ENCODE results near the gene GRIN2B. TPM values are rescaled to one million over a fixed set of nuclear protein-coding genes. Genes with fewer than 3 reads are reported as not detected.
A peak's percentile ranks its signal among the peaks of the same experiment; 100 is the strongest.

GRIN2B gene
- total RNA-seq, 1 experiment from 2014 or later, result 0.05 TPM

- intact Hi-C loops (cut with micrococcal nuclease; ENCODE audit: unreplicated experiment), result no loop called here
- H3K4me1 Mint-ChIP-seq (ENCODE audit: low read depth, unreplicated experiment), result peaks cover 4% of the 10 kb centered on the region
- H3K36me3 Mint-ChIP-seq (ENCODE audit: insufficient read depth, unreplicated experiment), result peaks cover 3% of the 10 kb centered on the region
- peaks cover 70% of the 10 kb centered on the region for H3K27me3 Mint-ChIP-seq (ENCODE audit: unreplicated experiment)
- no TSS peak for BruUV-seq (replicated peaks)
- DNase-seq, result no peak
- TF ChIP-seq CTCF (IDR thresholded peaks at IDR 0.05; ENCODE audit: unreplicated experiment), result no peak
- no peaks in the 10 kb centered on the region for H3K9me3 Mint-ChIP-seq (ENCODE audit: low read depth, unreplicated experiment)
- CTCF ChIA-PET, result no interaction called here
- no peak overlapping the region for H3K4me3 Mint-ChIP-seq (ENCODE audit: low read depth, unreplicated experiment)
- no peak overlapping the region for H3K27ac Mint-ChIP-seq (ENCODE audit: unreplicated experiment)
These were observed 4.6 kb upstream of the GRIN2B start for GRCh38 chr12:13986031-13986430.

GRCh38 chr12:13981990-13982389 lies 588 bp upstream of the GRIN2B start:
- no TSS peak for BruUV-seq (replicated peaks)
- intact Hi-C loops (cut with micrococcal nuclease; ENCODE audit: unreplicated experiment), result no loop called here
- H3K27ac Mint-ChIP-seq (ENCODE audit: unreplicated experiment), result no peak overlapping the region
- no peak for TF ChIP-seq CTCF (IDR thresholded peaks at IDR 0.05; ENCODE audit: unreplicated experiment)
- H3K9me3 Mint-ChIP-seq (ENCODE audit: low read depth, unreplicated experiment), result no peaks in the 10 kb centered on the region
- peaks cover 7% of the 10 kb centered on the region for H3K36me3 Mint-ChIP-seq (ENCODE audit: insufficient read depth, unreplicated experiment)
- H3K4me1 Mint-ChIP-seq (ENCODE audit: low read depth, unreplicated experiment), result peaks cover 9% of the 10 kb centered on the region
- DNase-seq, result no peak
- peaks cover 79% of the 10 kb centered on the region for H3K27me3 Mint-ChIP-seq (ENCODE audit: unreplicated experiment)
- CTCF ChIA-PET, result interaction anchor here (0.6 to 0.7 kb wide), 2 partner anchors 116 to 151 kb away, joined by 3 read pairs; no protein-coding TSS in a partner anchor
- peak overlapping the region; percentile 77 for H3K4me3 Mint-ChIP-seq (ENCODE audit: low read depth, unreplicated experiment)

DNA sequence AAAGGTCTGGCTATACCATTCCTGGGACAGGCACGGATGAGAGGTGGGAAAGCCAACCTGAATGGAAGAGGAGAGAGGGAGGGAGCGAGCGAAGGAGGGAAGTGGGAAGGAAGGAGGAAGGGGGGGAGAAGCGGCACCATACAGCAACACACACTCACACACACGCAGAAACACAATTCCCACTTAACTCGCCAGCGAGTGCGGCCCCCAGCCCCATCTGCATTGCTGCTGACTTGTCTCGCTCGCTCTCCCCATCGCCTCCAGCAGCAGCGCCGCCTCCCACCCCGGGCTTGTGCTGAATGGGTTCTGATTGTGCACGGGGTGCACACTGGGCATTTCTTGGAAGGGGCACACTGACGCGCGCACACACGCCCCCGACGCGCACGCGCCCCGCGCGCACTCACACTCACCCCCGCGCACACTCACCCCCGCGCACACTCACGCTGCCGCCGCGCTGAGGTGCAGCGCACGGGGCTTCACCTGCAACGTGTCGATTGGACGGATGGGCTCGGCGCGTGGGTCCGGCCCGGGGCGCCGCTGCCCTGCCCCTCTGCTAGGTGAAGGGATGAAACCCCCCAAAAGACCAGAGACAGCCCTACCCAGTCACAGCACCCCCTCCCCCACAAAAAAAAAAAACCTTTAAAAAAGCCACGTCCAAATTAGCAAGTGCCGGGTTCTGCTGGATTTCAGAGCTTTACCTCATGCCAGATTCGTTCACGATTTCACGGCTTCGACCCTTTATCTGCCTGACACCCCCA lies 685 bp downstream of the GRIN2B start:
- H3K4me3 Mint-ChIP-seq (ENCODE audit: low read depth, unreplicated experiment), result peak overlapping the region; percentile 77
- no peak overlapping the region for H3K27ac Mint-ChIP-seq (ENCODE audit: unreplicated experiment)
- CTCF ChIA-PET, result no interaction called here
- no peaks in the 10 kb centered on the region for H3K9me3 Mint-ChIP-seq (ENCODE audit: low read depth, unreplicated experiment)
- peaks cover 92% of the 10 kb centered on the region for H3K27me3 Mint-ChIP-seq (ENCODE audit: unreplicated experiment)
- intact Hi-C loops (cut with micrococcal nuclease; ENCODE audit: unreplicated experiment), result no loop called here
- H3K36me3 Mint-ChIP-seq (ENCODE audit: insufficient read depth, unreplicated experiment), result peaks cover 7% of the 10 kb centered on the region
- no TSS peak for BruUV-seq (replicated peaks)
- H3K4me1 Mint-ChIP-seq (ENCODE audit: low read depth, unreplicated experiment), result peaks cover 9% of the 10 kb centered on the region
- peak; percentile 15 for DNase-seq
- no peak for TF ChIP-seq CTCF (IDR thresholded peaks at IDR 0.05; ENCODE audit: unreplicated experiment)

- Mint-ChIP-seq H3K27me3 (ENCODE audit: unreplicated experiment) (peaks cover 100% of the 10 kb centered on the region), H3K36me3 (ENCODE audit: insufficient read depth, unreplicated experiment) (peaks cover 7% of the 10 kb centered on the region), H3K9me3 (ENCODE audit: low read depth, unreplicated experiment) (no peaks in the 10 kb centered on the region), H3K27ac (ENCODE audit: unreplicated experiment) (no peak overlapping the region), H3K4me3 (ENCODE audit: low read depth, unreplicated experiment) (peak overlapping the region; percentile 77), H3K4me1 (ENCODE audit: low read depth, unreplicated experiment) (peaks cover 9% of the 10 kb centered on the region)
- no TSS peak for BruUV-seq (replicated peaks)
- no peak for DNase-seq
- no peak for TF ChIP-seq CTCF (IDR thresholded peaks at IDR 0.05; ENCODE audit: unreplicated experiment)
- intact Hi-C loops (cut with micrococcal nuclease; ENCODE audit: unreplicated experiment), result no loop called here
- CTCF ChIA-PET, result no interaction called here
These were observed 1.5 kb downstream of the GRIN2B start for GRCh38 chr12:13979772-13980378.
